NCI-H2107 treated with DMSO at 0.1 percent for 48 hours (cell line): Measurements from ENCODE around the gene DCP1B.

Source experiments
- DNase-seq: peaks from one replicate; lab custom pipeline; 2025; ENCODE audit not compliant: unreplicated experiment; lab: John Stamatoyannopoulos, UW

DCP1B gene

DNA sequence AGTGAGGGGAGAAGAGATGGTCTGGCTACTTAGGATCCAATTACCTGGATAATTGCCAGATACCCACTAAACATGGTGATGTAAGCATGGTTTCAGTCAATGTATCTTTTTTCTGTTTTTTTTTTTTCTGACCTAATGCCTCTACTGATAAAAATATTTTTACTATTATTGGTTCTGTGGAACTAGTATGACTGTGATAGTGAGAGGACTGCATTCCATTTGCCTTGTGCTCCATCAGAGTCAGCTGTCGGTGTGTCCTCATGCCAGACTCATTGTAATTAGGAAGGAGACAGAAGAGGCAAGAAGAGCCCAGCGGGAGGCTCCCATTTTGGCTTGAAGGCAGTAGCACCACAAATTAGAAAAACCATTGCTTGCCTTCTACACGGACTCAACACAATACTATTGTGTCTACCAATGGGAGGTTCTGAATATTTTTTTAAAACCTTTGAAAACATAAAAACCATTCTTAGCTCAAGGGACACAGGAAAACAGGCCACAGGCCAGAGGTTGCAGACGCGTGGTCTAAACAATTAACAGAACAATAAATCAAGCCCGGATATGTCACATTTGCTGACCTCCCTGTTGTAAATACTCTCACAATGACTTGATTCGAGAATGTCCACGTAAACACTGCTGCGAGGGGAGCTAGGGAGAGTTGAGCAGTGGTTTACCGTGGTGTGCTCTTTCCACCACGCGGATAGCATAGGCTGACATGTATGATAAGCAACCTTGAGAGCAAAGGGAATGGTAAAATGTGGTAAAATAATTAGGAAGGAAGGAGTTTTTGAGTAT lies 13.5 kb upstream of the DCP1B start:
- DNase-seq: no peak

DNA sequence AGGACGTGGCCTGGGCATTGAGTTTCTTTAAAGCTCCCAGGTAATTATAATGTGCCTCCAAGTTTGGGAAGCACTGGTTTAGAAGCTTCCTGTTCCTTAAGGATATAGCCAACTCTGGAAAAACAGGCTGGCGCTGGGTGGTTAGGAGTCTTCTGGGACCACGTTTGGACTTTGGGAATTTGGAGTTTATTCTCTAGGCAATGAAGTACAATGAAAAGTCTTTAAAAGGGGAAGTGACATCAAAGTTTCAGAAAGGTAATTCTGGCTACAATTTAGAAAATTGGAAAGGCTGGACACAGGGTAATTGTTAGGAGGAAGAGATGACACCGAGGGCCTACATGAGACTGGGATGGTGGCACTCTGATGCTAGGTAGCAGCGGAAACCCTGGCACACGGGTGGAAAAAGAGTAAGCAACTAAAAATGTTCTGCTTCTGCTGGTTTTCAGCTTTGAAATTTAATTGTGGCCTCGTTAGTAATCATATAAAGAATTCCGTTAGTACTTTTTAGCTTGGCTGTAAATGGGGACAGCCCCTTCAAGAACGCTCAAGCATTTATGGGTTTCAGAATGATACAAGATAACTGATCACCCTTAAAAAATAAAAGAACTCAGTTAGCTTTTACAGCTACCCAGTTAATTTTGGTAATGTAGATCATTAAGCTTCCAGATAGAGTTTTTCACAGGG lies 12.7 kb upstream of the DCP1B start:
- no peak for DNase-seq

DNA sequence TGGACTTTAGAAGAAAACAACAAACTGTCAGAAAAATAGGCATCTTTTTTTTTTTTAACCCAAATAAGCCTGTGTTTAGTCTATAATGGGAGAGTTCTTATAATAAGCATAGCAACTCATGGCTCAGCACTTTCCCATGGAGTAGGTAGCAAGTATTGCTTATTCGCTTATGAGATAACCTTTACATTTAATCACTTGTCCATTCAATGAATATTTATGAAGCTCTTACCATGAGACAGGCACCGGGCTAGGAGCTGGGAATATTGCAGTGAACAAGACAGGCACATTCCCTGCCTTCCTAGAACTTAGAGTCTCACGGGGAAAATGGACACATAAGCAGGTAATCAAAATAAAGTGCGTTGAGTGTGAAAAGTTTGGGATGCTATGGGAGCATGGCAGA lies 10.0 kb upstream of the DCP1B start:
- no peak for DNase-seq

DNA sequence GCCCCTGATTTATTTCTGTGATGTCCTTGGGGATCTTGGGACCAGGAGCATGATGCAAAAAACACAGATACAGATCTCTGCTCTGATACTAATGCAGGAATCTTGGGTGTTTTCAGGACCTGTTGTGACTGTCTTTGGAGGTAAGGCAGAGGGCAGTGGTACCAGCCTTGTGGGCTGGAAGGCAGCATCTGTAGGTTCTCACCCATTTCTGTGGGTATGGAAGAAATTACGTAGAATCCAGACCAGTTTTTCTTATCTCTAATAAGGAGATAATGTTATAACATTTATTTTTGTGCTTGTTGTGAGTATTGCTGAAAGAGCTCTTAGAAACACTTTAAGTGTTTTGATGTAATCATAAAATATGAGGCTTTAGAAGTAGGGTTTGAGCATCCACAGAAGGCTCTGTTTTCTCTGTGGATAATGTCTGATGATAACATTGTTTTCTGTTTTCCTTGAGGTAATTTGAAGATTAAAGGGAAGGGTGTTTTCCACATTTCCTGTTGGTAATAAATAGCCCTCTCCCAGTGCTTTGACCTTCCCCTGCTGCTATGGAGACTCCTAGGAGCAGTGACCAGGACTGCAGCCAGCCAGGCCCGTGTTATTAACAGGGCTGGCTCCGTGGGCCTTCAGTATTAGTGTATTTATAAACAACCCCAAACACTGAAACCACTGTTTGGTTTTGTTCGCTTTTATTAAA lies 9.4 kb upstream of the DCP1B start:
- DNase-seq: no peak

DNA sequence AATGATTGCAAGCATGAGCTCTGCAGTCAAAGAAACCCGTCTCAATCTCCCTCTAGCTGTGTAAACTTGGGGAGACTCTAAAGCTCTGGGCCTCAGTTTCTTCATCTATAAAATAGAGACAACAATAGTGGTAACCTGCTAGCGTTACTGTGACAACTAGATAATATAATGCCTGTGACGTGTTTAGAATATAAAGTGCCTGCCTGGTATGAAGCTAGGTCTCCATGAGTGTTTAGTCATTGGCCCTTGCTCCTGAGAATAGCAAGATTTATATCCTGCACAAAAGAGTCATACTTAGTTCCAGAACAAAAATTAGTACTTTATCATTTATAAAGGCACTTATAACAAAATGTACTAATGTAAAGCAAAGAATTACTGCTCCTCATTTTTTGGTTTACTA lies 8.8 kb upstream of the DCP1B start:
- DNase-seq: no peak

- no peak for DNase-seq
Observed at GRCh38 chr12:2011643-2012607, 7.7 kb upstream of the DCP1B start.

DNA sequence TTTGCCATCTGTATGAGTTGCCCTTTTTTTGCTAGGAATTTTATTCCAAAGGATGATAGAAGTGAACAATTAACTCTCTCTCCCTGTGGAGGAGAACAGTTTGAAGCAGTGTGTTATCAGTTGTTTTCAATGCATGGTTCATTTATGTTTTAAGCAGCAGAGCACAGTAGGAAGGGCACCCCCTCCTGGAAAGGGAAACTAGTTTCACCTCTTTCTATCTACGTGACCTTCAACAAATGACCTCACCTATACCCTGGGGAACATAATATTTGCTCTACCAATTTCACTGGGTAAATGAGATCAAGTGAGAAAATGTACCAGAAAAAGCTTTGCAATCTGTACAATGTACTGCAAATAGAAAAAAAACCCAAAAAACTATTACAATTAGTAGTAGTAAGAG lies 5.4 kb upstream of the DCP1B start:
- DNase-seq: no peak

DNA sequence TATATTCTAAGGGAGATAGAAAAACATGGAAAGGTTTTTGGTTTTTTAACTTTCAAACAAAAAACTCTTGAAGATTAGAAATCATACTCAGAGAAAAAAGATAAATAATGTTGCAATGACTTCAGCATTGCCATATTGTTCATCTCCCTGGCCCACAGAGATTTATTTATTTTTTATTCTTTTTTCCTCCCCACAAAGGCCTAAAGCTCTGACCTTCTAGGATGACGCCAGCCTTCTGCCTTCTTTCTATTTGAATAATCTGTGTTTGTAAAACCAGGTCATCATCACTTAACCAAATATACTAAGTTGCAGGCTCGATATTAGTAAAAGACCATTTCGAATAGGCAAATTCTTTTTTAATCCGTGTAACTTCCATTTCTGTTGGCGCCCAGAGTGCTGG lies 4.4 kb upstream of the DCP1B start:
- no peak for DNase-seq

- DNase-seq: peak; percentile 41
Observed at GRCh38 chr12:2003676-2004112, 563 bp downstream of the DCP1B start.

DNA sequence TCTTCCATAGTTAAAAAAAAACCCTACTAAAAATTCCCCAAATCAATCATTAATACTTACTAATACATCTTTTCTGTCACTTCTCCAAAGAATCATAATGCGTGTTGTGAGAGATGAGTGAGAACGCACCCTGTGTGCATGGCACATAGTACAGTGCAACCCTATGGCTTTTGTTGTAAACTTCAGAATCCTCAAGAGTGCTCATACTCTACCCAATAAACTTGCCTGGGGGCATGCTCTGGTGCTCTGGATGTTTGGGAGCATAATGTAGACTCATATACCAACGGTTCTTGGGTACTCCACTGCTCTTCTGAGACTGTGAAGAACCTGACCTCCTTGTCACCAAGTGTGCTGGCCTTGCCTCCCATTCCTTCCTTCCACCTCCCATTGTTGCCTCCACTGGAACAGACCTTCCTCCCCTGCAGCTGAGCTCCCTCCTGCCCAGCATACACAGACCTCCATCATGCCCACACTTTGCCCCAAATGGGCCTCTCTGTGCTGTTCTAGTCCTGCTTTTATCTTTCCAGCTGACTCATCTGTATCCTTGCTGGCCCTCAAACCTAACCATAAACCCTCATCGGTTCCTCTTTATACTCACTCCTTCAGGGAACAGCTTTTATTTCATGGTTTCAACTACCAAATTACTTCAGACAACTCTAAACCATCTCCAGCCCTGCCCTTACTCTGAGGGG lies 8.9 kb downstream of the DCP1B start:
- no peak for DNase-seq

DNA sequence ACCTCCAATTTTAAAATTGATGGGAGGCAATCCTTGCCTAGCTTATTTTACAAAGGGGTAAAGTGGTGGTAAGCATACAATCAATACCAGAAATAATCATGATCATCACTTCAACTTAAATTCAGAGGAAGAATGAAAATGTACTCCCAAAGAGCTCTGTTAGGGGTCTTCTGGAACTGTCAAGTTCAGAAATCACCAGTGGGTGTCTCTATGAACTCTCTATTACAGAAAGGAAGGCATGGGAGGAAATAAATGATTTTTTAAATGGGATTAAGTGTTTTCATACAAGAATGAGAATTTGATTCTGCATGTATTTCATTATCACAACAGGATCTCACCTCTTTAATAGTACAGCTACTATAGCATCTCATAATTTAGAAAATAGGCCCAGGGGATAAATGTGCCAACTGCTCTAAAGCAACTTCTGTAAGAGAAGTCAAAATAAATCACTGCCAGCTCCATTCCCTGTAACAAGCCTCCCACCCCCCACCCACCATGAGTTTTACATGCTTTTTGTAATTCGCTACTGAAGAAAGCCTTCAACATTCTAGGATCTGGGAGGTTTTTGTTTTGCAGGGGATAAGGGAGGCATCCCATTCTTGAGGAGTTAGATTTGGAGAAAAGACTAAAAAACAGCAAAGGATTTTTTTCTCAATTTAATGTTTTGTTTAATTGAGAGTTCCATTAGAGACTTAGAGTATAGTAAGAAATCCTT lies 9.7 kb downstream of the DCP1B start:
- DNase-seq: no peak

GRCh38 chr12:1993871-1994371 lies 10.3 kb downstream of the DCP1B start:
- DNase-seq: no peak

DNA sequence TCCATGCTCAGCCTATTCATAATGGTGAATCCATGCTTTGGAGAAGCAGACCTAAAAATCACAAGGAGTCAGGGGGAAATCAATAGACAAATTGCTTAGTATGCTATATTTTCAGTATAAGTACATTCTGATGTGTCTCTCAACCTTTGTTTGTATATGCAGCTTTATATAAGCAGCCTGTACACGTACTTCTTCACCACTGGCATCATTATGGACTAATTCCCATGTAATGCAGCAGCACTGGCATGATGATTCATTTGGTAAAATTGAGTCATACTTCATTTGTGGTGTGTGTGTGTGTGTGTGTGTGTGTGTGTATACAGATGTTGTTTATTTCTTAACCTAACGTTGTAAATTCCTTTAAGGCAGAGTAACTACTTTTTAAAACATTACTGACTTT lies 10.9 kb downstream of the DCP1B start:
- DNase-seq: no peak

- DNase-seq: no peak
Observed at GRCh38 chr12:1992732-1993131, 11.5 kb downstream of the DCP1B start.

DNA sequence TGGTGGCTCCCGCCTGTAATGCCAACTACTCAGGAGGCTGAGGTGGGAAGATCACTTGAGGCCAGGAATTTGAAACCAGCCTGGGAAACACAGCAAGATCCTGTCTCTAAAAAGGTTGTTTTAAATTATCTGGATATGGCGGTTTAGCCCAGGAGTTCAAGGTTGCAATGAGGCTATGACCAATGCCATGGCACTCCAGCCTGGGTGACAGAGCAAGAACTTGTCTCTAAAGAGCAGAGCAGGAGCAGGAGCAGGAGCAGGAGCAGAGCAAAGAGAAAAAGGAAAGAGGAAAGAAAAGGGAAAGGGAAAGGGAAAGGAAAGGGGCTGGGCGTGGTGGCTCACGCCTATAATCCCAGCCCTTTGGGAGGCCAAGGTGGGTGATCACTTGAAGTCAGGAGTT lies 15.1 kb downstream of the DCP1B start:
- no peak for DNase-seq

GRCh38 chr12:1984759-1985158 lies 19.5 kb downstream of the DCP1B start:
- DNase-seq: no peak

DNA sequence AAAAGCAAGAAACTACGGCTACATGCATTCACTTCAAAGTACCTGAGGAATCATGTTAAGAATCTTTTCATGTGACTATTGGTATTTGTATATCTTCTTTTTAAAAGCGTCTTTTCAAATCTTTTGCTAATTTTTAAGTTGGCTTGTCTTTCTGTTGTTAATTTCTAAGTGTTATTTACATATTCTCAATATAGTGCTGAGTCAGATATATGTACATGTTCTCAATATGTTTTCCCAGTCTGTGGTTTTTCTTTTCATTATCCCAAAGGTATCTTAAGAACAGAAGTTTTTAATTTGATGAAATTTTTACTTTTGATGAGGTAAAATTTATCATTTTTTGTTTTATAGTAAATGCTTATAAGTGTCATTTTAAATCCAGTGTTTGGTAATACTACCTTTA lies 24.0 kb downstream of the DCP1B start:
- DNase-seq: no peak

DNA sequence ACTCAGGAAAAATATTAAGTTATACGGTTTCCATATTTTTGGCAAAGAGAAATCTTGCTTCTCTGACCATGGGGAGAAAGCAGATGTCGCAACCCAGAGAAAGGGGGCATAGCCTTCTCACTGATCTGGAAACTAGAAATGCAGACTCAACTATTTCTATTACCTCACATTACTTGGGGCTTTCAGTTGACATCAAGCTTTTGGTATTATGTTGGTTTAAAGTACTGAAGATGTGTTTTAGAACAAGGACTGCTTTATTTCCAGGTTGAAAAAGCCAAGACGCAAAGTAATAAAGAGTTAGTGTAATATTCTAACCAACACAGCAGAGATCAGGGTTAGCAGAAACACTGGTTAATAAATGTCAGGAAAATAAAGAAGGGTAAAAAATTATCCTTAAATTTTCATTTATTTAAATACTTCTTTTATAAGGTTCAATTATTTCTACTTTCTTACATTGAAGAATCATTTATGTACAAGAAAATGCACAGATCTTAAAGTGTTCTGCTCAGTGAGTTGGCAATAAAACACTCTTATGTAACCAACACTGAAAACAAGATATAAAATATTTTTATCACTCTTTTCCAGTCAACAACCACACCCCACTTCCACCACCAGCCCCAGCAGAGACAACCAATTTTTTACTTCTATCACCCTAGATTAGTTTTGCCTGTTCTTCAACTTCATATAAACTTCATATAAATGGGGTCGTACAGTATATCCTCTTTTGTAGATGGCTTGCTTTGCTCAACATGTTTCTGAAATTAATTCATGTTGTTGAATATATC lies 26.0 kb downstream of the DCP1B start:
- no peak for DNase-seq

- no peak for DNase-seq
Observed at GRCh38 chr12:1977588-1977987, 26.7 kb downstream of the DCP1B start.
